ENCODE measurements around the gene GALNT11. TPM values are rescaled to one million over a fixed set of nuclear protein-coding genes. Genes with fewer than 3 reads are reported as not detected.

Gene GALNT11
- total RNA-seq = 10 to 100 TPM; 15.6 to 19.8 TPM

- DNase-seq = peak; percentile 81
- peak within 1 kb of the TSS; percentile 77 for H3K27ac Mint-ChIP-seq
- H3K9me3 Mint-ChIP-seq = no peaks in the 10 kb centered on the region
- H3K27me3 Mint-ChIP-seq (ENCODE audit: low read depth) = no peaks in the 10 kb centered on the region
- H3K36me3 Mint-ChIP-seq (ENCODE audit: low read depth) = peaks cover 22% of the 10 kb centered on the region
- H3K4me1 Mint-ChIP-seq (ENCODE audit: low read depth) = peaks cover 30% of the 10 kb centered on the region
- CTCF ChIA-PET = interaction anchor here (1.3 to 1.5 kb wide), 2 partner anchors 242 to 243 kb away, joined by 3 read pairs; no protein-coding TSS in a partner anchor
- intact Hi-C loops (cut with micrococcal nuclease) = loop anchor here (1.0 to 10.0 kb wide), 9 partner anchors 51 to 734 kb away; partner anchors contain the start of genes ACTR3B, KMT2C, PRKAG2 and RHEB
- H3K4me3 Mint-ChIP-seq = peak within 1 kb of the TSS; percentile 80
Observed at GRCh38 chr7:152025077-152025936, at the start of gene GALNT11. GALNT11 (plus strand) TSS chr7:152025674; CDS start chr7:152094228, 68,554 bp downstream.

DNA sequence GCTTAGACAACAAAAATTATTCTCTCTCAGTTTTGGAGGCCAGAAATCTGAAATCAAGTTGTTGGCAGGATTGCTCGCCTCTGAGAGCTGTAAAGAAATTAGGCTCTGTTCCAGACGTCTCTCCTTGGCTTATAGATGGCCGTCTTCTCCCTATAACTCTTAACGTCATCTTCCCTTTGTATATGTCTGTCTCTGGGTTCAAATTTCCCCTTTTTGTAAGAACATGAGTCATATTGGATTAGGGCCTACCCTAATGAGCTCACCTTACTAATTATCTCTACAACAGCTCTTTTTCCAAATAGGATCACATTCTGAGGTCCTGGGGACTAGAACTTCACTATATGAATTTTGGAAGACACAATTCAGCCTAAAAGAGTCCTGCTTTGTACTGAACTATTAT, 46.9 kb upstream of the GALNT11 start:
- no peak for DNase-seq
- H3K27ac Mint-ChIP-seq = no peak overlapping the region
- H3K9me3 Mint-ChIP-seq = no peaks in the 10 kb centered on the region
- H3K4me1 Mint-ChIP-seq (ENCODE audit: low read depth) = peaks cover 2% of the 10 kb centered on the region
- H3K4me3 Mint-ChIP-seq = no peak overlapping the region
- no peaks in the 10 kb centered on the region for H3K36me3 Mint-ChIP-seq (ENCODE audit: low read depth)
- intact Hi-C loops (cut with micrococcal nuclease) = no loop called here
- CTCF ChIA-PET = no interaction called here
- no peaks in the 10 kb centered on the region for H3K27me3 Mint-ChIP-seq (ENCODE audit: low read depth)

- intact Hi-C loops (cut with micrococcal nuclease) = no loop called here
- CTCF ChIA-PET = no interaction called here
- H3K36me3 Mint-ChIP-seq (ENCODE audit: low read depth) = no peaks in the 10 kb centered on the region
- H3K4me1 Mint-ChIP-seq (ENCODE audit: low read depth) = no peaks in the 10 kb centered on the region
- DNase-seq = no peak
- H3K27ac Mint-ChIP-seq = no peak overlapping the region
- H3K4me3 Mint-ChIP-seq = no peak overlapping the region
- no peaks in the 10 kb centered on the region for H3K27me3 Mint-ChIP-seq (ENCODE audit: low read depth)
- H3K9me3 Mint-ChIP-seq = no peaks in the 10 kb centered on the region
Observed at GRCh38 chr7:151981223-151981622, 44.3 kb upstream of the GALNT11 start.

- Mint-ChIP-seq H3K9me3 (no peaks in the 10 kb centered on the region), H3K27ac (no peak overlapping the region), H3K4me3 (no peak overlapping the region), H3K4me1 (ENCODE audit: low read depth) (no peaks in the 10 kb centered on the region), H3K36me3 (ENCODE audit: low read depth) (no peaks in the 10 kb centered on the region), H3K27me3 (ENCODE audit: low read depth) (no peaks in the 10 kb centered on the region)
- intact Hi-C loops (cut with micrococcal nuclease) = no loop called here
- CTCF ChIA-PET = no interaction called here
- DNase-seq = no peak
Observed at GRCh38 chr7:151982806-151983205, 42.7 kb upstream of the GALNT11 start.

GRCh38 chr7:151984612-151985011, 40.9 kb upstream of the GALNT11 start:
- Mint-ChIP-seq H3K27ac (no peak overlapping the region), H3K36me3 (ENCODE audit: low read depth) (no peaks in the 10 kb centered on the region), H3K4me3 (no peak overlapping the region), H3K9me3 (no peaks in the 10 kb centered on the region), H3K27me3 (ENCODE audit: low read depth) (no peaks in the 10 kb centered on the region), H3K4me1 (ENCODE audit: low read depth) (no peaks in the 10 kb centered on the region)
- CTCF ChIA-PET = interaction anchor here (0.9 kb wide), 1 partner anchor 28 kb away, joined by 3 read pairs; the partner anchor contains the start of gene GALNTL5
- intact Hi-C loops (cut with micrococcal nuclease) = no loop called here
- DNase-seq = no peak

DNA sequence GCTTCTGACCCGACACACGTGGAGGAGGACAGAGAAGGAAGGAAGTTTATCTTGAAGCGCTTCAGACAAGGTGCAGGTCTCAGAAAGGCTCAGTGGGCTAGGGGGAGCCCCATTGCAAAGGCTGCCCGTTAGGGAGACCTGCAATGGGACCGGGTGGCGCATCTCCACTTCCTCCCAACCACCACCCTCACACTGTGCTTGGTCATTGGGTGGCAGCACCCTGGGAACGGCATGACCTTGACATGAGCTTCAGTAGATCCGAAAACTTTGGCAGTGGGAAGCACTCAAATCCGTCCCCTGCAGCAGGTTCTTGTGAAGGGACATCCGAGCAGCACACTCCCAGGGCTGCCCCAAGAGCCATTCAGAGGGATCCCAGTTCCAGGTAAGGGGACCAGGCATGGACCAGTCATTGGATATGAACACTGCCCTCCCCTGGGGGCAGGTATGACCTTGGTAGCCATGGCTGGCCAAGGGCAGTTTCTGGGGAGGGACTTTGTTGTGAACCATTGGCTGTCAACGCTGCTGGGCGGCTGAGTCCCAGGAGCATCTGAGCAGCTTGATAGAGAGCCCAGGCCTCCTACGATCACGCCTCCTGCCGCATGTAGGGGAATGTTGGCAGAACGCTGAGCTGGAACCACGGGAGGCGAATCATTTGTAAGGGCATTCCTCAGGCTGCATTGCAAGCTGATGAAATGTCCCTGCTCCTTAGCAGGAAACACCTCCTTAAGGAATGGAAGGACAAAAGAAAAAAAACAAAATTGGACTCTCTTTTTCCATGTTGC, 37.5 kb upstream of the GALNT11 start:
- Mint-ChIP-seq H3K9me3 (no peaks in the 10 kb centered on the region), H3K4me1 (ENCODE audit: low read depth) (peaks cover 7% of the 10 kb centered on the region), H3K36me3 (ENCODE audit: low read depth) (no peaks in the 10 kb centered on the region), H3K4me3 (no peak overlapping the region), H3K27me3 (ENCODE audit: low read depth) (peaks cover 2% of the 10 kb centered on the region), H3K27ac (no peak overlapping the region)
- no peak for DNase-seq
- intact Hi-C loops (cut with micrococcal nuclease) = no loop called here
- CTCF ChIA-PET = no interaction called here

DNA sequence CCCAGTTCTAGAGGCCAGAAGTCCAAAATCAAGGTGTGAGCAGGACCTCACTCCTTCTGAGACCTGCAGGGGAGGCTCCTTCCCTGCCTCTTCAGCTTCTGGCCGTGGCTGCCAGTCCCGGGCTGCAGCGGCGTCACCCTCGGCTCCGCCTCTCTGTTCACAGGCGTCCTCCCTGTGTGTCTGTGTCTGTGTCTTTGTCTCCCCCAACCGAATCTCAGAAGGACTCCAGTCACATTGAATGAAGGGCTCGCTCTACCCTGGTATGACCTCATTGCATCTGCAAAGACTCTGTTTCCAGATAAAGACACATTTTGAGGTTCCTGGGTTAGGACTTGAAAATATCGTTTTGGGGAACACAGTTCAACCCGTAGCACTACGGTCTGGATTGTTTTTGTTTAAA, 33.1 kb upstream of the GALNT11 start:
- Mint-ChIP-seq H3K27ac (no peak overlapping the region), H3K4me3 (no peak overlapping the region), H3K9me3 (no peaks in the 10 kb centered on the region), H3K36me3 (ENCODE audit: low read depth) (no peaks in the 10 kb centered on the region), H3K27me3 (ENCODE audit: low read depth) (peaks cover 8% of the 10 kb centered on the region), H3K4me1 (ENCODE audit: low read depth) (peaks cover 7% of the 10 kb centered on the region)
- CTCF ChIA-PET = no interaction called here
- intact Hi-C loops (cut with micrococcal nuclease) = loop anchor here (1.0 to 10.0 kb wide), 2 partner anchors 154 to 208 kb away; no protein-coding TSS in a partner anchor
- peak; percentile 70 for DNase-seq

- CTCF ChIA-PET = interaction anchor here (0.6 to 0.9 kb wide), 2 partner anchors 212 to 1892 kb away, joined by 3 to 4 read pairs; no protein-coding TSS in a partner anchor
- Mint-ChIP-seq H3K36me3 (ENCODE audit: low read depth) (no peaks in the 10 kb centered on the region), H3K27ac (no peak overlapping the region), H3K27me3 (ENCODE audit: low read depth) (peaks cover 8% of the 10 kb centered on the region), H3K4me1 (ENCODE audit: low read depth) (peaks cover 7% of the 10 kb centered on the region), H3K4me3 (no peak overlapping the region), H3K9me3 (no peaks in the 10 kb centered on the region)
- intact Hi-C loops (cut with micrococcal nuclease) = loop anchor here (10.0 kb wide), 1 partner anchor 209 kb away; no protein-coding TSS in a partner anchor
- peak; percentile 54 for DNase-seq
Observed at GRCh38 chr7:151993977-151994676, 31.3 kb upstream of the GALNT11 start.

- Mint-ChIP-seq H3K27ac (no peak overlapping the region), H3K4me3 (no peak overlapping the region), H3K9me3 (no peaks in the 10 kb centered on the region), H3K4me1 (ENCODE audit: low read depth) (no peaks in the 10 kb centered on the region), H3K36me3 (ENCODE audit: low read depth) (no peaks in the 10 kb centered on the region), H3K27me3 (ENCODE audit: low read depth) (no peaks in the 10 kb centered on the region)
- no peak for DNase-seq
- intact Hi-C loops (cut with micrococcal nuclease) = loop anchor here (10.0 kb wide), 1 partner anchor 215 kb away; no protein-coding TSS in a partner anchor
- CTCF ChIA-PET = interaction anchor here (0.6 to 1.2 kb wide), 2 partner anchors 80 to 217 kb away, joined by 3 read pairs; no protein-coding TSS in a partner anchor
Observed at GRCh38 chr7:151999424-152000090, 25.9 kb upstream of the GALNT11 start.

GRCh38 chr7:152000191-152000590, 25.3 kb upstream of the GALNT11 start:
- Mint-ChIP-seq H3K9me3 (no peaks in the 10 kb centered on the region), H3K36me3 (ENCODE audit: low read depth) (no peaks in the 10 kb centered on the region), H3K4me1 (ENCODE audit: low read depth) (no peaks in the 10 kb centered on the region), H3K27me3 (ENCODE audit: low read depth) (no peaks in the 10 kb centered on the region), H3K27ac (no peak overlapping the region), H3K4me3 (no peak overlapping the region)
- intact Hi-C loops (cut with micrococcal nuclease) = no loop called here
- CTCF ChIA-PET = interaction anchor here (1.2 kb wide), 1 partner anchor 217 kb away, joined by 3 read pairs; no protein-coding TSS in a partner anchor
- DNase-seq = no peak

DNA sequence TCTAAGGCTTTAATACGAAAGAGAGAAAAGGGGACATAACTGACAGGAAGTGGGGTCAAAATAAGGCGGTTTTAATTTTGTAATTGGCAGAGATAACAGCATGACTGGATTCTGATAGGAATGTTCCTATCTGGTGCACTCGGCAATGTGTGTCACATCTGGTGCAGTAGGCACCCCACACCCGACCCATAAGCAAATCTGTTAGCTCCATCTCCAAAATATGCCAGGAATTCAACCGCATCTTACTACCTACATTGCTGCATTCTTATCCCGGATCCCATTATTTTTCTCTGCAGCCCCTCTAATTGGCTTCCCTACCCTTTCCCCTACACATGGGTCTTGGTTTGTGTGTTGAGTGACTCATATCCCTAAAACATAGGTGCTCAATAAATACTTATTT, 19.1 kb upstream of the GALNT11 start:
- intact Hi-C loops (cut with micrococcal nuclease) = no loop called here

More for the DNA sequence above, 19.1 kb upstream of the GALNT11 start:
- CTCF ChIA-PET = no interaction called here
- no peaks in the 10 kb centered on the region for H3K9me3 Mint-ChIP-seq
- H3K4me1 Mint-ChIP-seq (ENCODE audit: low read depth) = no peaks in the 10 kb centered on the region
- H3K4me3 Mint-ChIP-seq = no peak overlapping the region
- H3K27me3 Mint-ChIP-seq (ENCODE audit: low read depth) = no peaks in the 10 kb centered on the region
- no peak overlapping the region for H3K27ac Mint-ChIP-seq
- DNase-seq = no peak
- H3K36me3 Mint-ChIP-seq (ENCODE audit: low read depth) = no peaks in the 10 kb centered on the region
